Peyer's patch (tissue), 4 donors: ENCODE measurements around the gene RAI14. TPM values are rescaled to one million over a fixed set of nuclear protein-coding genes. Genes with fewer than 3 reads are reported as not detected.

Source experiments
- DNase-seq, 3 donors: peaks; one replicate each; pipeline ENCODE4 v3.0.0-alpha.2; 2017 to 2019
- H3K27ac ChIP-seq, 4 donors: fragments of 200-600 bp; sonication (generic); one replicate each; pipeline ENCODE4 v1.5.1; 2016 to 2019
- H3K27me3 ChIP-seq, 2 donors: fragments of 200-600 bp; sonication (generic); one replicate each; pipeline ENCODE4 v1.5.1; 2019
- H3K36me3 ChIP-seq, 3 donors: fragments of 200-600 bp; sonication (generic); one replicate each; pipeline ENCODE4 v1.5.1; 2016 to 2019
- H3K4me1 ChIP-seq, 4 donors: fragments of 200-600 bp; sonication (generic); one replicate each; pipeline ENCODE4 v1.5.1; 2016 to 2019
- H3K4me3 ChIP-seq, 4 donors: fragments of 200-600 bp; sonication (generic); 1 replicate in 3 of 4; 2 replicates in 1 of 4; pipeline ENCODE4 v1.5.1; 2016 to 2019; ENCODE audit warnings: mild to moderate bottlenecking in 1 of 4
- H3K9me3 ChIP-seq, 4 donors: fragments of 200-600 bp; sonication (generic); one replicate each; pipeline ENCODE4 v1.5.1; 2016 to 2019; ENCODE audit warnings: mild to moderate bottlenecking in 1 of 4
- POLR2A ChIP-seq, 2 donors: fragments of 450-650 bp; IDR thresholded peaks; one replicate each; pipeline ENCODE4 v1.5.1; 2017; ENCODE audit warnings: antibody characterized with exemption in 2 of 2, mild to moderate bottlenecking in 2 of 2, moderate library complexity in 2 of 2
- total RNA-seq, 4 donors: library from RNA; depleted of rRNA; stranded (reverse); fragments of >200 nt; gene quantifications; one replicate each; pipeline ENCODE4 v1.1.0, GENCODE V29; 2016
- TF ChIP-seq, protein P1 (sequence below), 6 experiments: fragments of 450-650 bp in 4 of 6; fragments of 200-600 bp in 2 of 6; sonication (generic) in 1 of 6; IDR thresholded peaks; one replicate each; pipeline ENCODE4 v1.5.1; 2017 to 2019; ENCODE audit warnings: antibody characterized with exemption in 6 of 6, mild to moderate bottlenecking in 3 of 6, moderate library complexity in 1 of 6

RAI14 gene
- total RNA-seq, 4 donors from 2014 or later: 5.0 to 182 (median 6.4) TPM

DNA sequence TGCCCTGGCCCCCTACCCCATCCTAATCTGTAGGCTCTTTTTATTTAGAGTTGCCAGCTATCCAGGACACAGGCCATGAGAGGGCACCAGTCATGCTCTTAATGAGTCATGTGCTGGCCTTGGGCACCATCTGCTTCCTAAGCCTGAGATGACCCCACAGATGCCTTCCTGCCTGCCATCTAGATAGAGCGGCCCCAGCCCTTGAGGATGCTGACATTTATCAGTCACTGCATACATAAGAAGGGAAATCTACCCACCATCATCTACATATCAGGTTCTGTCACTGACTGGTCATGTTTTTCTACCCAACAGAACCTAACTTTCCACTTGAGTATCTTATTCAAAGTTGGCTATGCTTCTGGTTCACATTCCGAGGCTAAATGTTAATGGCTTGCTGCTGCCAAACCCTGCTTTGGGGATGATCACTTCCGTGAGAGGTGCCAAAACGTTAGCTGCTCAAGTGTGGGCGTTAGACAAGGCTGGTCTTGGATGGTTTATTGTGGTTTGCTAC is 132.9 kb downstream of the RAI14 start:
- H3K27ac ChIP-seq: no peak overlapping the region
- no peak overlapping the region for H3K4me3 ChIP-seq
- TF ChIP-seq, protein P1, sequence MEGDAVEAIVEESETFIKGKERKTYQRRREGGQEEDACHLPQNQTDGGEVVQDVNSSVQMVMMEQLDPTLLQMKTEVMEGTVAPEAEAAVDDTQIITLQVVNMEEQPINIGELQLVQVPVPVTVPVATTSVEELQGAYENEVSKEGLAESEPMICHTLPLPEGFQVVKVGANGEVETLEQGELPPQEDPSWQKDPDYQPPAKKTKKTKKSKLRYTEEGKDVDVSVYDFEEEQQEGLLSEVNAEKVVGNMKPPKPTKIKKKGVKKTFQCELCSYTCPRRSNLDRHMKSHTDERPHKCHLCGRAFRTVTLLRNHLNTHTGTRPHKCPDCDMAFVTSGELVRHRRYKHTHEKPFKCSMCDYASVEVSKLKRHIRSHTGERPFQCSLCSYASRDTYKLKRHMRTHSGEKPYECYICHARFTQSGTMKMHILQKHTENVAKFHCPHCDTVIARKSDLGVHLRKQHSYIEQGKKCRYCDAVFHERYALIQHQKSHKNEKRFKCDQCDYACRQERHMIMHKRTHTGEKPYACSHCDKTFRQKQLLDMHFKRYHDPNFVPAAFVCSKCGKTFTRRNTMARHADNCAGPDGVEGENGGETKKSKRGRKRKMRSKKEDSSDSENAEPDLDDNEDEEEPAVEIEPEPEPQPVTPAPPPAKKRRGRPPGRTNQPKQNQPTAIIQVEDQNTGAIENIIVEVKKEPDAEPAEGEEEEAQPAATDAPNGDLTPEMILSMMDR (IDR thresholded peaks at IDR 0.05): no peak
- TF ChIP-seq POLR2A (IDR thresholded peaks at IDR 0.05): no peak
- H3K4me1 ChIP-seq: no peaks in the 10 kb centered on the region
- H3K36me3 ChIP-seq: no peaks in the 10 kb centered on the region
- H3K27me3 ChIP-seq: no peaks in the 10 kb centered on the region
- H3K9me3 ChIP-seq: peaks cover 0 to 5% (median 0%) of the 10 kb centered on the region in 4 donors
- no peak for DNase-seq

- no peak for DNase-seq
- no peaks in the 10 kb centered on the region for H3K27me3 ChIP-seq
- H3K27ac ChIP-seq: no peak overlapping the region
- no peak overlapping the region for H3K4me3 ChIP-seq
- no peaks in the 10 kb centered on the region for H3K36me3 ChIP-seq
- peaks cover 0 to 5% (median 0%) of the 10 kb centered on the region in 4 donors for H3K9me3 ChIP-seq
- TF ChIP-seq, protein P1 (IDR thresholded peaks at IDR 0.05): no peak
- TF ChIP-seq POLR2A (IDR thresholded peaks at IDR 0.05): no peak
- no peaks in the 10 kb centered on the region for H3K4me1 ChIP-seq
These were observed 133.5 kb downstream of the RAI14 start for GRCh38 chr5:34789639-34790038.

- TF ChIP-seq, protein P1 (IDR thresholded peaks at IDR 0.05): no peak
- TF ChIP-seq POLR2A (IDR thresholded peaks at IDR 0.05): no peak
- no peaks in the 10 kb centered on the region for H3K4me1 ChIP-seq
- no peaks in the 10 kb centered on the region for H3K36me3 ChIP-seq
These were observed 133.9 kb downstream of the RAI14 start for GRCh38 chr5:34790069-34790468.

GRCh38 chr5:34791761-34792244 is 135.7 kb downstream of the RAI14 start:
- Histone ChIP-seq H3K9me3 (peaks cover 0 to 5% (median 0%) of the 10 kb centered on the region in 4 donors), H3K4me3 (no peak overlapping the region), H3K4me1 (no peaks in the 10 kb centered on the region), H3K27ac (no peak overlapping the region), H3K27me3 (no peaks in the 10 kb centered on the region), H3K36me3 (no peaks in the 10 kb centered on the region)
- no peak for DNase-seq
- TF ChIP-seq, protein P1 (IDR thresholded peaks at IDR 0.05): no peak
- no peak for TF ChIP-seq POLR2A (IDR thresholded peaks at IDR 0.05)

More at GRCh38 chr5:34790069-34790468, 133.9 kb downstream of the RAI14 start:
- peaks cover 0 to 5% (median 0%) of the 10 kb centered on the region in 4 donors for H3K9me3 ChIP-seq
- H3K27ac ChIP-seq: no peak overlapping the region
- H3K4me3 ChIP-seq: no peak overlapping the region
- DNase-seq: no peak
- no peaks in the 10 kb centered on the region for H3K27me3 ChIP-seq

GRCh38 chr5:34802834-34803563 is 146.9 kb downstream of the RAI14 start:
- Histone ChIP-seq H3K9me3 (no peaks in the 10 kb centered on the region), H3K4me1 (no peaks in the 10 kb centered on the region), H3K27ac (no peak overlapping the region), H3K27me3 (no peaks in the 10 kb centered on the region), H3K36me3 (no peaks in the 10 kb centered on the region), H3K4me3 (no peak overlapping the region)
- TF ChIP-seq, protein P1 (IDR thresholded peaks at IDR 0.05): no peak
- no peak for TF ChIP-seq POLR2A (IDR thresholded peaks at IDR 0.05)
- no peak for DNase-seq
